Fibroblast of mammary gland (primary cell): Measurements from ENCODE around the gene TMCC1.

Source experiments
- DNase-seq: peaks from one replicate; pipeline ENCODE4 v3.0.0-alpha.2; 2010; ENCODE audit warnings: low read depth
- H3K4me3 ChIP-seq: 2 replicates; pipeline ENCODE4 v1.5.1; 2011; ENCODE audit warnings: low read depth, mild to moderate bottlenecking, low read length, moderate library complexity; ENCODE audit not compliant: control insufficient read depth
- CTCF ChIP-seq: conservative IDR thresholded peaks from 2 replicates; pipeline ENCODE4 v1.5.1; 2011; ENCODE audit warnings: low read depth, low read length, inconsistent platforms; ENCODE audit not compliant: control insufficient read depth, insufficient read depth

The TMCC1 gene

DNA sequence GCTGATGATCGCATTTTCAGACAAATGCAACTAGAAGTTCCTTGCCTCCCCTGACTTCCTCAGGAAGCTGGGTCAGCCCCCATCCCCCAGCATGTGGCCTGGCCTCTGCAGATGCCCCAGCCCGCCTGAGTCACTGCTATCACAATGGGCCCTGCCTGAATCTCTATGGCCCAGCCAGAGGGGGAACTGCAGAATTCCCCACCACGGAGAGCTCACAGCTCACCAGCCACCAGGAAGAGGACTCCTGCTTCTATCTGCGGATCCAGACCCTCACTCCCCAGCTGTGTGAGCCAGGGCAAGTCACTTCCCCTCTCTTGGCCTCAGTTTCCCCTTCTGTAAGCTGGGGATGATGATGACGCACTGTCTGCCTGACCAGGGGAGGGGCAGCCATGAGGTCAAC is 293.9 kb downstream of the TMCC1 start:
- peak; percentile 69 for DNase-seq
- no peak overlapping the region for H3K4me3 ChIP-seq
- TF ChIP-seq CTCF, result no peak

- TF ChIP-seq CTCF, result no peak
- no peak overlapping the region for H3K4me3 ChIP-seq
Measured at GRCh38 chr3:129599073-129599472, 294.4 kb downstream of the TMCC1 start.

GRCh38 chr3:129598484-129598883 is 295.0 kb downstream of the TMCC1 start:
- DNase-seq, result no peak
- TF ChIP-seq CTCF, result no peak
- H3K4me3 ChIP-seq, result no peak overlapping the region

More at GRCh38 chr3:129599073-129599472, 294.4 kb downstream of the TMCC1 start:
- DNase-seq, result no peak

DNA sequence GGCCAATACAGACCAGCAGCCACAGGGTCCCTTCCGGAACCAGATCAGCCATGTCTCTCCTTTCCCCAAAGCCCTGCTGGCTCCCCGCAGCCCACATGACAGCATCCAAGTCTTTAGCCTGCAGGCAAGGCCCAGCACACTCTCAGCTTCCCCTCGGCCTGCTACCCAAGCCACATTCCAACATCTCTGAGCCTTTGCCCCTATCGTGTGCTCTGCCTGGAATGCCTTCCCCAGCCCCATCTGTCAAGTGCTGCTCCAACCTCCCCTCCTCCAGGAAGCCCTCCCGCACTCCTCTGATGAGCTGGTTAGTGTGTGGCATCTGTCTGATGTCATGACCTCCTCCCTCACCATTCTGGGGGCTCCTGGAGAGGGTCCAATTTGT is 295.5 kb downstream of the TMCC1 start:
- H3K4me3 ChIP-seq, result no peak overlapping the region
- TF ChIP-seq CTCF, result no peak
- no peak for DNase-seq
